SKM-1 (cell line): ENCODE results near the gene RIT1.
A peak's percentile ranks its signal among the peaks of the same experiment; 100 is the strongest.

Experiments used
- DNase-seq: peaks from one replicate; lab custom pipeline; 2025; ENCODE audit not compliant: unreplicated experiment; lab: John Stamatoyannopoulos, UW

RIT1 gene

DNA sequence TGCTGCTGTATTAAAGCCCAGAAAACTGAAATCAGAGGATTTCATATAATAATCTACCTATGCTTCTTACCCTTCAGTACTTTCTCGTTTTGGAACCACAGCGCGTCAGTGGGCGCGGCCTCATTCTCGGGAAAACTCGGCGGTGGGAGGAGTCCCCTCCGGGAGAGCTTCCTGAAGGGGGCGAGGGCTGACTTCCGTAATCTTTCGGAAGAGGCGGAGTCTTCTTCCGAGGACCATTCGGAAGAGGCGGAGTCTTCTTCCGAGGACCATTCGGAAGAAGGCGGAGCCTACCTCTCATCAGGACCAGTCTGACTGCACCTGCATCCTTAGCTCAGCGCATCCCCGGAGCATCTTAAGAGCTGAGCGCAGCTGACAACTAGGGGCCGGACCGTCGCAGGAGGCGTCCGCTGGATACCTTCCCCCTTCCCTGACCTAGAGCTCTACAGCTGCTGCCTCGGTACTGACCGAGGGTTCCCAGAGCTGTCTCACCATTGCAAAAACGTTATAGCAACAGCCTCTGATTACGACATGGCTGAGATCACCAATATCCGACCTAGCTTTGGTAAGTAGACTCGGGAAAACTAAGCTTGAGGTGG is 51.8 kb downstream of the RIT1 start, which contains the start of gene SYT11:
Gene SYT11 (plus strand): TSS at position 334 of the 596 bp plus-strand sequence. CDS start 195 bp downstream, at position 529.
- peak; percentile 99 for DNase-seq

DNA sequence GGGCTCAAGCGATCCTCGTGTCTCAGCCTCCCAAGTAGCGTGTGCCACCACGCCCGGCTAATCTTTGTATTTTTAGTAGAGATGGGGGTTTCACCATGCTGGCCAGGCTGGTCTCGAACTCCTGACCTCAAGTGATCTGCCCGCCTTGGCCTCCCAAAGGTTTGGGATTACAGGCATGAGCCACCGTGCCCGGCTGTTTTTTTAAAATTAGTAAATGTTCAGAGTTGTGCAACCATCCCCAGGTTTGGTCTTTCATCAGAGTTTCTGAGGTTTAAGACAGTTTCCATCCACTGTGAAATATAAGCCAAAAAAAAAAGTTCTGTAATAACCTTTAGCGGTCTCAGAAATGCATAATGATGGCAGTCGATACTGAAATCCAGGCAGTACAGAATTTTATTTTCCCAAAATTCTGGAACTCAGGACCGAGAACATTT is 52.3 kb downstream of the RIT1 start:
- peak; percentile 91 for DNase-seq

DNA sequence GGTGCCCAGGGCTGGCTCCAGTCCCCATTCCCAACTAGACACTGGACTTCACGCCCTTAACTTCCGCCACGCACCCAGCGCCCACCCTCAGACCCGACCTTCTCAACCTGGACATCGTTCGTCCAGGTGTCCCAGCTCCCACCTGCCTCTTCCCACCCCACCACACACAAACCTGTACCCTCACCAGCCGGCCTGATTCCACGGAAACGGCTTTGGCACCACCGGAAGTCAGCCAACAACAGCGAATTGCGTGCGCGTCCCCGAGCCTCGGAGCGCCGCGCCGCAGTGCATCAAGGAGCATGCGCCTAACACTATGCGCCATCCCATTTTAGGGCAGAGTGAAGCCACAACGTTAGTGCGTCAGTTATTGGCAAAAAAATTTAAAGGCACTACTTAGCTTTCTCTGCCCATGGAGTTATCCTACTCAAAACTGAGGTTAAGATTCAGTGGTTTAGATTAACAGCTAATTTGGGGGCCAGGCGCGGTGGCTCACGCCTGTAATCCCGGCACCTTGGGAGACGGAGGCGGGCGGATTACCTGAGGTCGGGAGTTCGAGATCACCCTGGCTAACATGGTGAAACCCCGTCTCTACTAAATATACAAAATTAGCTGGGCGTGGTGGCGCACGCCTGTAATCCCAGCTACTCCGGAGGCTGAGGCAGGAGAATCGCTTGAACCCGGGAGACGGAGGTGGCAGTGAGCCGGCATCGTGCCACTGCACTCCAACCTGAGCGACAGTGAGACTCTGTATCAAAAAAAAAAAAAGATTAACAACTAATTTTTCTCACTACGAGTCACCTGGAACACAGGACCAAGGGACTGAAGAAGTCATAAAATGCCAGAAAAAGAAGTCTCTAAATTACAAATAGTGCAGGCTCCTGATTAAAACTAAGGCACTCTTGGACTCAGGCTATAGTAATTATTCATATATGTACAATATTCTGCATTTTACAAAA is 53.9 kb downstream of the RIT1 start, which contains the start of gene GON4L:
Gene GON4L (minus strand): TSS at position 240 of the 956 bp plus-strand sequence. CDS start 3,434 bp downstream, outside the sequence.
- peak; percentile 99 for DNase-seq

DNA sequence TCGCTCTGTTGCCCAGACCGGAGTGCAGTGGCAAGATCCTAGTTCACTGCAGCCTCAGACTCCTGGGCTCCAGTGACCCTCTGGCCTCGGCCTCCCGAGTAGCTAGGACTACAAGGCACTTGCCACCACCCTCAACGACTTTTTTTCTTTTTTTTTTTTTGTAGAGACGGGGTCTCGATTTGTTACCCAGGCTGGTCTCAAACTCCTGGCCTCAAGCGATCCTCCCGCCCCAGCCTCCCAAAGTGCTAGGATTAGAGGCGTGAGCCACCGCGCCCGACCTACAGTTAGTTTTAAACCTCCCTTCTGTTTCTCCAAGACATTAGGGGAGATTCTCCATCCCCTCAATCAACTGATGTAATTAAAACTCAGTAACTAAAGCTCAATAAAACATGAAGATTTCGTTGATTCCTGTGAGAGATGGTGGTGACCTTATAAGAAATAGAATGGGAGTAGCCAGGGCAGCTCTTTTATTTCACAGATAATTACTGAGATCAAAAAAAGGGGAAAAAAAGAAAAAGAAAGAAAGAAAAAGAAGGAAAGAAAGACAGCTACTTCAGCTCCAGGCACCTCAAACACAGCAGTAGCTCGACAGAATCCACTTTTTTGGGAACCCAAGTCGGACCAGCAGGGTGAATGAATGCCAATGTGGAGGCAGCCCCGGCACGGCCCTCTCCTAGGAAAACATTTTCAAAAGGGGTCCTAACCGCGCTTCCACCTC is 54.7 kb downstream of the RIT1 start:
- no peak for DNase-seq

DNA sequence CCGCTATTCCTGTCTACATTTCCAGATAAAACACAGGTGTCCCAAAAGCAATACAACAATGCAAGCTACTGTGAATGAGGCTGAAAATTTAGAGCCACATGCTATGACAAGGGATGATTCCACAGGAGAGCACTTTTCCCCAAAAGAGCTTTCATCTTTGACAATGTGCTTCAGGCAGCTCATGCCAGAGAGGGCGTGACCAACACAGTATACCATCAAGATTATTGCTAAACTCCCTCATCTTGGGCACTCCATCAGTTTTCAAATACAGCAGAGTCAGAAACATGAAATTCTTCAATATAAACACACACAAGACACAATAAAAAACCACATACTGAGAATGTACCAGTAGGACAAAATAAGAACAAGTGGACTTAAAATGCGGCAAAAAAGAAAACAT is 60.8 kb downstream of the RIT1 start:
- no peak for DNase-seq

DNA sequence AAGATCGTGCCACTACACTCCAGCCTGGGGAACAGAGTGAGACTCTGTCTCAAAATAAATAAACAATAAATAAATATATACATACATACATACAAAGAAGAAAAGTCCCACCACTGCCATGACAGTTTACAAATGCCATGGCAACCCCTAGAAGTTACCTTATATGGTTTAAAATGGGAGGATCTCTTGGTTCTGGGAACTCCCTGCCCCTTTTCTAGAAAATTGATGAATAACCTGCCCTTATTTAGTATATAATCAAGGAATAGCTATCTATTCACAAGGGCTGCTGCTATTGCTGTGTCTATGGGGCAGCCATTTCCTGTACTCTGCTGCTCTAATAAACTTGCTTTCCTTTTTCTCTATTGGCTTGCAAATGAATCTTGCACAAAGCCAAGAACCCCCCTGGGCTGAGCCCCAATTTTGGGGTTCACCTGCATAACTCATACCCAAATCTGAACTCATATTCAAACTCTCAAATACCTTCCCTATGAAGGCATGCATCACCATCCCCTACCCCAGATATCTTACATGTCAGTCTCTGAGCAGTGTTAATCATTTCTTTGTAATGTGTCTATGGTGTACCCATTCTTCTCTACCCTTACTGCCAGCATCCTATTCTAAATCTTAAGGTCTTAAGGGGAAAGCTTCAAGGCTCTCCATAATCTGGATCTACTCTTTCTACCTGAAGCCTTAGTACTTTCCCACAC is 63.2 kb downstream of the RIT1 start:
- DNase-seq: no peak
